Mesendoderm (in vitro differentiated cells): Measurements from ENCODE around the gene ITGB4.

Experiments
- DNase-seq: peaks from one replicate; pipeline ENCODE4 v3.0.0; 2013
- H2AK5ac ChIP-seq: 2 replicates; pipeline ENCODE4 v1.6.1; 2013; ENCODE audit warnings: low read length, inconsistent platforms
- H2BK120ac ChIP-seq: 2 replicates; pipeline ENCODE4 v1.6.1; 2013; ENCODE audit warnings: low read depth, mild to moderate bottlenecking, low read length, moderate library complexity, mixed read lengths
- H2BK15ac ChIP-seq: replicated peaks from 2 replicates; pipeline ENCODE4 v1.6.1; 2013; ENCODE audit warnings: low read depth, mild to moderate bottlenecking, moderate library complexity
- H2BK5ac ChIP-seq: 2 replicates; pipeline ENCODE4 v1.6.1; 2013; ENCODE audit warnings: low read length, inconsistent platforms
- H3K18ac ChIP-seq: 2 replicates; pipeline ENCODE4 v1.6.1; 2013; ENCODE audit warnings: mild to moderate bottlenecking, low read length, mixed read lengths
- H3K23ac ChIP-seq: one replicate; pipeline ENCODE4 v1.6.1; 2013; ENCODE audit warnings: low read length
- H3K27ac ChIP-seq: 2 replicates; pipeline ENCODE4 v1.5.1; 2013; ENCODE audit warnings: low read depth, mild to moderate bottlenecking, inconsistent platforms, low read length, moderate library complexity
- H3K27me3 ChIP-seq: 2 replicates; pipeline ENCODE4 v1.6.1; 2013; ENCODE audit warnings: low read length, control low read depth, mild to moderate bottlenecking, inconsistent platforms; ENCODE audit not compliant: insufficient read depth, poor library complexity
- H3K36me3 ChIP-seq: 2 replicates; pipeline ENCODE4 v1.6.1; 2013; ENCODE audit warnings: low read length, inconsistent platforms; ENCODE audit not compliant: control insufficient read depth, insufficient read depth
- H3K4ac ChIP-seq: one replicate; pipeline ENCODE4 v1.6.1; 2013; ENCODE audit warnings: low read depth, mild to moderate bottlenecking, low read length, moderate library complexity
- H3K4me1 ChIP-seq: 2 replicates; pipeline ENCODE4 v1.6.1; 2013; ENCODE audit warnings: low read depth, low read length, inconsistent platforms; ENCODE audit not compliant: control insufficient read depth
- H3K4me2 ChIP-seq: 2 replicates; pipeline ENCODE4 v1.6.1; 2013; ENCODE audit warnings: low read length
- H3K4me3 ChIP-seq: 2 replicates; pipeline ENCODE4 v1.5.1; 2013; ENCODE audit warnings: mild to moderate bottlenecking, low read length
- H3K56ac ChIP-seq: one replicate; pipeline ENCODE4 v1.6.1; 2013; ENCODE audit warnings: low read length
- H3K79me1 ChIP-seq: 2 replicates; pipeline ENCODE4 v1.6.1; 2013; ENCODE audit warnings: low read length, inconsistent platforms
- H3K79me2 ChIP-seq: 2 replicates; pipeline ENCODE4 v1.6.1; 2013; ENCODE audit warnings: mild to moderate bottlenecking, low read length; ENCODE audit not compliant: control insufficient read depth, insufficient read depth
- H3K9ac ChIP-seq: 2 replicates; pipeline ENCODE4 v1.6.1; 2013; ENCODE audit warnings: low read length, inconsistent platforms
- H4K5ac ChIP-seq: one replicate; pipeline ENCODE4 v1.6.1; 2013; ENCODE audit warnings: low read length
- H4K8ac ChIP-seq: one replicate; pipeline ENCODE4 v1.6.1; 2013; ENCODE audit warnings: low read depth, mild to moderate bottlenecking, control low read depth, low read length, moderate library complexity
- WGBS: extraction: QIAGEN DNeasy Blood & Tissue Kit; methylation state at CpG from one replicate; pipeline ENCODE4 v1.1.7; 2013; ENCODE audit warnings: low lambda C conversion rate, missing lambda C conversion rate; ENCODE audit not compliant: insufficient coverage; ENCODE audit errors: extremely low coverage; 5-methylcytosine and 5-hydroxymethylcytosine counted together

ITGB4 gene

GRCh38 chr17:75722076-75722475 is 817 bp downstream of the ITGB4 start:
- Histone ChIP-seq H4K5ac (no peak overlapping the region), H3K4me1 (no peaks in the 10 kb centered on the region), H3K27ac (no peak overlapping the region), H2BK15ac (no peak overlapping the region), H2BK5ac (no peak overlapping the region), H3K23ac (no peak overlapping the region), H3K36me3 (no peaks in the 10 kb centered on the region), H3K4ac (no peak overlapping the region), H3K79me1 (no peaks in the 10 kb centered on the region), H2BK120ac (no peak overlapping the region), H3K27me3 (peaks cover 5% of the 10 kb centered on the region), H3K4me2 (no peak overlapping the region), H4K8ac (no peak overlapping the region), H3K79me2 (no peaks in the 10 kb centered on the region), H3K18ac (no peak overlapping the region), H3K9ac (no peak overlapping the region), H3K4me3 (no peak overlapping the region), H3K56ac (no peak overlapping the region), H2AK5ac (no peak overlapping the region)
- WGBS = no CpG with 5 or more reads among the region's 5 CpGs
- no peak for DNase-seq

- no peak overlapping the region for H4K8ac ChIP-seq
- H3K27me3 ChIP-seq = peaks cover 5% of the 10 kb centered on the region
- no peaks in the 10 kb centered on the region for H3K4me1 ChIP-seq
- H2BK5ac ChIP-seq = no peak overlapping the region
- H2AK5ac ChIP-seq = no peak overlapping the region
- H3K23ac ChIP-seq = no peak overlapping the region
- DNase-seq = no peak
- H3K18ac ChIP-seq = no peak overlapping the region
- no peak overlapping the region for H2BK15ac ChIP-seq
- H3K56ac ChIP-seq = no peak overlapping the region
- H3K79me1 ChIP-seq = no peaks in the 10 kb centered on the region
- H3K4me3 ChIP-seq = no peak overlapping the region
- WGBS = no CpG with 5 or more reads among the region's 9 CpGs
- no peak overlapping the region for H2BK120ac ChIP-seq
- H3K27ac ChIP-seq = no peak overlapping the region
- no peaks in the 10 kb centered on the region for H3K79me2 ChIP-seq
- no peak overlapping the region for H3K4me2 ChIP-seq
- H3K9ac ChIP-seq = no peak overlapping the region
- H3K4ac ChIP-seq = no peak overlapping the region
- H4K5ac ChIP-seq = no peak overlapping the region
- no peaks in the 10 kb centered on the region for H3K36me3 ChIP-seq
Observed at GRCh38 chr17:75722542-75723095, 1.4 kb downstream of the ITGB4 start.

GRCh38 chr17:75723171-75723930 is 2.1 kb downstream of the ITGB4 start:
- no peak for DNase-seq
- no peak overlapping the region for H3K4me3 ChIP-seq

GRCh38 chr17:75724016-75725003 is 3.1 kb downstream of the ITGB4 start:
- H3K4ac ChIP-seq = no peak overlapping the region
- no peak overlapping the region for H4K8ac ChIP-seq
- no peak overlapping the region for H2BK15ac ChIP-seq
- no peak overlapping the region for H2BK120ac ChIP-seq
- peaks cover 5% of the 10 kb centered on the region for H3K27me3 ChIP-seq
- H3K18ac ChIP-seq = no peak overlapping the region
- no peak overlapping the region for H2BK5ac ChIP-seq
- H4K5ac ChIP-seq = no peak overlapping the region
- no peaks in the 10 kb centered on the region for H3K4me1 ChIP-seq
- H3K36me3 ChIP-seq = no peaks in the 10 kb centered on the region
- no peak overlapping the region for H3K4me2 ChIP-seq
- H3K4me3 ChIP-seq = no peak overlapping the region
- H3K27ac ChIP-seq = no peak overlapping the region
- H3K56ac ChIP-seq = no peak overlapping the region
- no peaks in the 10 kb centered on the region for H3K79me2 ChIP-seq
- no peak overlapping the region for H2AK5ac ChIP-seq
- WGBS = no CpG with 5 or more reads among the region's 23 CpGs
- no peak for DNase-seq
- H3K23ac ChIP-seq = no peak overlapping the region
- no peaks in the 10 kb centered on the region for H3K79me1 ChIP-seq
- H3K9ac ChIP-seq = no peak overlapping the region

More at GRCh38 chr17:75723171-75723930, 2.1 kb downstream of the ITGB4 start:
- Histone ChIP-seq H3K4me2 (no peak overlapping the region), H3K79me2 (no peaks in the 10 kb centered on the region), H3K27ac (no peak overlapping the region), H2BK120ac (no peak overlapping the region), H4K5ac (no peak overlapping the region), H2BK15ac (no peak overlapping the region), H3K56ac (peak overlapping the region; percentile 25), H2AK5ac (no peak overlapping the region), H3K4ac (no peak overlapping the region), H3K23ac (no peak overlapping the region), H3K79me1 (no peaks in the 10 kb centered on the region), H3K9ac (no peak overlapping the region), H3K36me3 (no peaks in the 10 kb centered on the region), H3K27me3 (peaks cover 5% of the 10 kb centered on the region), H2BK5ac (no peak overlapping the region), H3K18ac (no peak overlapping the region), H3K4me1 (no peaks in the 10 kb centered on the region), H4K8ac (no peak overlapping the region)
- WGBS = no CpG with 5 or more reads among the region's 18 CpGs

GRCh38 chr17:75725504-75725903 is 4.2 kb downstream of the ITGB4 start:
- Histone ChIP-seq H3K79me1 (no peaks in the 10 kb centered on the region), H3K4me3 (no peak overlapping the region), H4K8ac (no peak overlapping the region), H3K4me1 (no peaks in the 10 kb centered on the region), H4K5ac (no peak overlapping the region), H3K18ac (no peak overlapping the region), H2AK5ac (no peak overlapping the region), H2BK120ac (no peak overlapping the region), H3K36me3 (no peaks in the 10 kb centered on the region), H2BK15ac (no peak overlapping the region), H3K56ac (no peak overlapping the region), H3K4me2 (no peak overlapping the region), H3K23ac (no peak overlapping the region), H3K27ac (no peak overlapping the region), H2BK5ac (no peak overlapping the region), H3K9ac (no peak overlapping the region), H3K79me2 (no peaks in the 10 kb centered on the region), H3K4ac (no peak overlapping the region), H3K27me3 (peaks cover 4% of the 10 kb centered on the region)
- no peak for DNase-seq
- WGBS = no CpG with 5 or more reads among the region's 7 CpGs
